ENCODE data around the gene PRKG1.

The PRKG1 gene

GRCh38 chr10:51900180-51900579 is 825.9 kb downstream of the PRKG1 start:
- no peak for ATAC-seq (replicated peaks)
- Mint-ChIP-seq H3K36me3 (ENCODE audit: insufficient read depth) (no peaks in the 10 kb centered on the region), H3K27ac (no peak overlapping the region), H3K4me3 (no peak overlapping the region), H3K27me3 (no peaks in the 10 kb centered on the region), H3K9me3 (no peaks in the 10 kb centered on the region), H3K4me1 (ENCODE audit: low read depth in 2 of 2) (no peaks in the 10 kb centered on the region)
- no peak for DNase-seq

GRCh38 chr10:51903675-51904074 is 829.4 kb downstream of the PRKG1 start:
- Mint-ChIP-seq H3K36me3 (ENCODE audit: insufficient read depth) (no peaks in the 10 kb centered on the region), H3K9me3 (no peaks in the 10 kb centered on the region), H3K27ac (no peak overlapping the region), H3K4me3 (no peak overlapping the region), H3K4me1 (ENCODE audit: low read depth in 2 of 2) (no peaks in the 10 kb centered on the region), H3K27me3 (no peaks in the 10 kb centered on the region)
- ATAC-seq (replicated peaks) (no peak), DNase-seq (no peak)

GRCh38 chr10:51905032-51905431 is 830.7 kb downstream of the PRKG1 start:
- Mint-ChIP-seq H3K36me3 (ENCODE audit: insufficient read depth) (no peaks in the 10 kb centered on the region), H3K4me1 (ENCODE audit: low read depth in 2 of 2) (no peaks in the 10 kb centered on the region), H3K27ac (no peak overlapping the region), H3K4me3 (no peak overlapping the region), H3K27me3 (no peaks in the 10 kb centered on the region), H3K9me3 (no peaks in the 10 kb centered on the region)
- no peak for DNase-seq
- no peak for ATAC-seq (replicated peaks)

- DNase-seq (no peak), ATAC-seq (replicated peaks) (no peak)
- Mint-ChIP-seq H3K9me3 (no peaks in the 10 kb centered on the region), H3K4me3 (no peak overlapping the region), H3K27ac (no peak overlapping the region), H3K4me1 (ENCODE audit: low read depth in 2 of 2) (no peaks in the 10 kb centered on the region), H3K36me3 (ENCODE audit: insufficient read depth) (no peaks in the 10 kb centered on the region), H3K27me3 (no peaks in the 10 kb centered on the region)
Observed at GRCh38 chr10:51907361-51907760, 833.1 kb downstream of the PRKG1 start.

- no peaks in the 10 kb centered on the region for H3K27me3 Mint-ChIP-seq
- DNase-seq, result no peak
- H3K9me3 Mint-ChIP-seq, result no peaks in the 10 kb centered on the region
- H3K4me3 Mint-ChIP-seq, result no peak overlapping the region
- no peak for ATAC-seq (replicated peaks)
- no peaks in the 10 kb centered on the region for H3K36me3 Mint-ChIP-seq (ENCODE audit: insufficient read depth)
- H3K4me1 Mint-ChIP-seq (ENCODE audit: low read depth in 2 of 2), result no peaks in the 10 kb centered on the region
- no peak overlapping the region for H3K27ac Mint-ChIP-seq
Observed at GRCh38 chr10:51910189-51910588, 835.9 kb downstream of the PRKG1 start.

- H3K4me3 Mint-ChIP-seq, result no peak overlapping the region
- H3K27ac Mint-ChIP-seq, result no peak overlapping the region
- no peaks in the 10 kb centered on the region for H3K27me3 Mint-ChIP-seq
- no peaks in the 10 kb centered on the region for H3K9me3 Mint-ChIP-seq
- DNase-seq, result no peak
- H3K36me3 Mint-ChIP-seq (ENCODE audit: insufficient read depth), result no peaks in the 10 kb centered on the region
- ATAC-seq (replicated peaks), result no peak
- no peaks in the 10 kb centered on the region for H3K4me1 Mint-ChIP-seq (ENCODE audit: low read depth in 2 of 2)
Observed at GRCh38 chr10:51910596-51910995, 836.3 kb downstream of the PRKG1 start.

- DNase-seq, result no peak
- H3K4me3 Mint-ChIP-seq, result no peak overlapping the region
- no peaks in the 10 kb centered on the region for H3K27me3 Mint-ChIP-seq
- no peak overlapping the region for H3K27ac Mint-ChIP-seq
- no peaks in the 10 kb centered on the region for H3K36me3 Mint-ChIP-seq (ENCODE audit: insufficient read depth)
- H3K9me3 Mint-ChIP-seq, result peaks cover 0 to 3% of the 10 kb centered on the region in 2 donors
- no peak for ATAC-seq (replicated peaks)
- H3K4me1 Mint-ChIP-seq (ENCODE audit: low read depth in 2 of 2), result no peaks in the 10 kb centered on the region
Observed at GRCh38 chr10:51911723-51912122, 837.4 kb downstream of the PRKG1 start.

- no peak overlapping the region for H3K27ac Mint-ChIP-seq
- no peak for ATAC-seq (replicated peaks)
- DNase-seq, result no peak
- H3K36me3 Mint-ChIP-seq (ENCODE audit: insufficient read depth), result no peaks in the 10 kb centered on the region
- H3K27me3 Mint-ChIP-seq, result no peaks in the 10 kb centered on the region
- H3K4me3 Mint-ChIP-seq, result no peak overlapping the region
- no peaks in the 10 kb centered on the region for H3K4me1 Mint-ChIP-seq (ENCODE audit: low read depth in 2 of 2)
- peaks cover 0 to 5% of the 10 kb centered on the region in 2 donors for H3K9me3 Mint-ChIP-seq
Observed at GRCh38 chr10:51915031-51915542, 840.8 kb downstream of the PRKG1 start.

- Mint-ChIP-seq H3K4me3 (no peak overlapping the region), H3K9me3 (peaks cover 0 to 5% of the 10 kb centered on the region in 2 donors), H3K4me1 (ENCODE audit: low read depth in 2 of 2) (no peaks in the 10 kb centered on the region), H3K27me3 (no peaks in the 10 kb centered on the region), H3K36me3 (ENCODE audit: insufficient read depth) (no peaks in the 10 kb centered on the region), H3K27ac (no peak overlapping the region)
- no peak for DNase-seq
- no peak for ATAC-seq (replicated peaks)
Observed at GRCh38 chr10:51918440-51918839, 844.2 kb downstream of the PRKG1 start.

GRCh38 chr10:51918884-51919325 is 844.6 kb downstream of the PRKG1 start:
- Mint-ChIP-seq H3K9me3 (peaks cover 0 to 5% of the 10 kb centered on the region in 2 donors), H3K36me3 (ENCODE audit: insufficient read depth) (no peaks in the 10 kb centered on the region), H3K4me3 (no peak overlapping the region), H3K4me1 (ENCODE audit: low read depth in 2 of 2) (no peaks in the 10 kb centered on the region), H3K27ac (no peak overlapping the region), H3K27me3 (no peaks in the 10 kb centered on the region)
- no peak for DNase-seq
- ATAC-seq (replicated peaks), result no peak

- no peaks in the 10 kb centered on the region for H3K36me3 Mint-ChIP-seq (ENCODE audit: insufficient read depth)
- no peak overlapping the region for H3K4me3 Mint-ChIP-seq
- H3K27ac Mint-ChIP-seq, result no peak overlapping the region
- H3K9me3 Mint-ChIP-seq, result peaks cover 0 to 5% of the 10 kb centered on the region in 2 donors
- no peak for ATAC-seq (replicated peaks)
- no peaks in the 10 kb centered on the region for H3K27me3 Mint-ChIP-seq
- DNase-seq, result no peak
- no peaks in the 10 kb centered on the region for H3K4me1 Mint-ChIP-seq (ENCODE audit: low read depth in 2 of 2)
Observed at GRCh38 chr10:51920672-51921071, 846.4 kb downstream of the PRKG1 start.

- Mint-ChIP-seq H3K27ac (no peak overlapping the region), H3K9me3 (peaks cover 0 to 2% of the 10 kb centered on the region in 2 donors), H3K4me3 (no peak overlapping the region), H3K27me3 (no peaks in the 10 kb centered on the region), H3K36me3 (ENCODE audit: insufficient read depth) (no peaks in the 10 kb centered on the region), H3K4me1 (ENCODE audit: low read depth in 2 of 2) (no peaks in the 10 kb centered on the region)
- DNase-seq (no peak), ATAC-seq (replicated peaks) (no peak)
Observed at GRCh38 chr10:51924359-51924758, 850.1 kb downstream of the PRKG1 start.

GRCh38 chr10:51926337-51926736 is 852.0 kb downstream of the PRKG1 start:
- Mint-ChIP-seq H3K4me3 (no peak overlapping the region), H3K4me1 (ENCODE audit: low read depth in 2 of 2) (no peaks in the 10 kb centered on the region), H3K36me3 (ENCODE audit: insufficient read depth) (no peaks in the 10 kb centered on the region), H3K27ac (no peak overlapping the region), H3K9me3 (peaks cover 0 to 2% of the 10 kb centered on the region in 2 donors), H3K27me3 (no peaks in the 10 kb centered on the region)
- DNase-seq (no peak), ATAC-seq (replicated peaks) (no peak)

GRCh38 chr10:51928162-51928561 is 853.9 kb downstream of the PRKG1 start:
- no peaks in the 10 kb centered on the region for H3K27me3 Mint-ChIP-seq
- no peak for ATAC-seq (replicated peaks)
- H3K36me3 Mint-ChIP-seq (ENCODE audit: insufficient read depth), result no peaks in the 10 kb centered on the region
- H3K4me1 Mint-ChIP-seq (ENCODE audit: low read depth in 2 of 2), result no peaks in the 10 kb centered on the region
- no peak overlapping the region for H3K4me3 Mint-ChIP-seq
- H3K9me3 Mint-ChIP-seq, result peaks cover 0 to 2% of the 10 kb centered on the region in 2 donors
- DNase-seq, result no peak
- no peak overlapping the region for H3K27ac Mint-ChIP-seq

- ATAC-seq (replicated peaks), result no peak
- no peaks in the 10 kb centered on the region for H3K4me1 Mint-ChIP-seq (ENCODE audit: low read depth in 2 of 2)
- no peak for DNase-seq
- no peak overlapping the region for H3K4me3 Mint-ChIP-seq
- H3K27ac Mint-ChIP-seq, result no peak overlapping the region
- H3K36me3 Mint-ChIP-seq (ENCODE audit: insufficient read depth), result no peaks in the 10 kb centered on the region
- H3K27me3 Mint-ChIP-seq, result no peaks in the 10 kb centered on the region
- H3K9me3 Mint-ChIP-seq, result peaks cover 0 to 2% of the 10 kb centered on the region in 2 donors
Observed at GRCh38 chr10:51932530-51932929, 858.2 kb downstream of the PRKG1 start.

Data from effector memory CD8-positive, alpha-beta T cell (primary cell).